Central memory CD8-positive, alpha-beta T cell (primary cell): ENCODE results near the gene A4GALT.

Experiments
- ATAC-seq: fragments of 150-1000 bp; cut with Tn5 transposase; replicated peaks from 2 replicates; pipeline ENCODE4 v1.10.0; 2022; ENCODE audit warnings: mild to moderate bottlenecking, moderate FRiP score, moderate number of reproducible peaks; ENCODE audit not compliant: poor library complexity, severe bottlenecking; ENCODE audit errors: extremely low read depth
- DNase-seq, 2 donors: peaks; one replicate each; pipeline ENCODE4 v3.0.0; 2021; ENCODE audit warnings: low spot score in 2 of 2
- H3K27ac Mint-ChIP-seq: one replicate; pipeline ENCODE4 v1.8.0; 2022; ENCODE audit warnings: low read depth, mild to moderate bottlenecking, moderate library complexity, mixed read lengths
- H3K27me3 Mint-ChIP-seq: one replicate; pipeline ENCODE4 v1.8.0; 2022; ENCODE audit warnings: mixed read lengths
- H3K36me3 Mint-ChIP-seq: one replicate; pipeline ENCODE4 v1.8.0; 2022; ENCODE audit warnings: mild to moderate bottlenecking, moderate library complexity, mixed read lengths; ENCODE audit not compliant: insufficient read depth
- H3K4me1 Mint-ChIP-seq: one replicate; pipeline ENCODE4 v1.8.0; 2022; ENCODE audit warnings: mixed read lengths
- H3K4me3 Mint-ChIP-seq: one replicate; pipeline ENCODE4 v1.8.0; 2022; ENCODE audit warnings: mild to moderate bottlenecking, moderate library complexity, mixed read lengths
- H3K9me3 Mint-ChIP-seq: one replicate; pipeline ENCODE4 v1.8.0; 2022; ENCODE audit warnings: mixed read lengths

A4GALT gene

GRCh38 chr22:42645341-42645937, 75.2 kb downstream of the A4GALT start:
- H3K36me3 Mint-ChIP-seq, result peaks cover 10% of the 10 kb centered on the region
- peaks cover 41% of the 10 kb centered on the region for H3K4me1 Mint-ChIP-seq
- H3K27ac Mint-ChIP-seq, result peak overlapping the region; percentile 69
- no peaks in the 10 kb centered on the region for H3K9me3 Mint-ChIP-seq
- no peak for DNase-seq
- H3K4me3 Mint-ChIP-seq, result no peak overlapping the region
- H3K27me3 Mint-ChIP-seq, result no peaks in the 10 kb centered on the region
- no peak for ATAC-seq

- no peak for ATAC-seq
- Mint-ChIP-seq H3K27me3 (no peaks in the 10 kb centered on the region), H3K4me1 (peaks cover 41% of the 10 kb centered on the region), H3K27ac (peak overlapping the region; percentile 11), H3K9me3 (no peaks in the 10 kb centered on the region), H3K4me3 (no peak overlapping the region), H3K36me3 (peaks cover 10% of the 10 kb centered on the region)
- no peak for DNase-seq
Measured at GRCh38 chr22:42644422-42645340, 76.0 kb downstream of the A4GALT start.

- peaks cover 39% of the 10 kb centered on the region for H3K4me1 Mint-ChIP-seq
- no peak for ATAC-seq
- peak overlapping the region; percentile 11 for H3K27ac Mint-ChIP-seq
Measured at GRCh38 chr22:42643634-42644421, 76.8 kb downstream of the A4GALT start.

GRCh38 chr22:42642806-42643633, 77.7 kb downstream of the A4GALT start:
- DNase-seq (no peak), ATAC-seq (no peak)
- H3K4me3 Mint-ChIP-seq, result no peak overlapping the region
- H3K36me3 Mint-ChIP-seq, result peaks cover 8% of the 10 kb centered on the region
- H3K27ac Mint-ChIP-seq, result no peak overlapping the region
- H3K4me1 Mint-ChIP-seq, result peaks cover 33% of the 10 kb centered on the region
- no peaks in the 10 kb centered on the region for H3K27me3 Mint-ChIP-seq
- H3K9me3 Mint-ChIP-seq, result no peaks in the 10 kb centered on the region

More at GRCh38 chr22:42643634-42644421, 76.8 kb downstream of the A4GALT start:
- H3K36me3 Mint-ChIP-seq, result peaks cover 12% of the 10 kb centered on the region
- no peak overlapping the region for H3K4me3 Mint-ChIP-seq
- no peaks in the 10 kb centered on the region for H3K27me3 Mint-ChIP-seq
- DNase-seq, result no peak
- H3K9me3 Mint-ChIP-seq, result no peaks in the 10 kb centered on the region
